Measurements from ENCODE around the gene GNAT1.
"Not testable (repeated sequence)": the region's sequence is repeated elsewhere in the genome, so short reads cannot be mapped to it uniquely, and the experiment has no call there.

GNAT1 gene

DNA sequence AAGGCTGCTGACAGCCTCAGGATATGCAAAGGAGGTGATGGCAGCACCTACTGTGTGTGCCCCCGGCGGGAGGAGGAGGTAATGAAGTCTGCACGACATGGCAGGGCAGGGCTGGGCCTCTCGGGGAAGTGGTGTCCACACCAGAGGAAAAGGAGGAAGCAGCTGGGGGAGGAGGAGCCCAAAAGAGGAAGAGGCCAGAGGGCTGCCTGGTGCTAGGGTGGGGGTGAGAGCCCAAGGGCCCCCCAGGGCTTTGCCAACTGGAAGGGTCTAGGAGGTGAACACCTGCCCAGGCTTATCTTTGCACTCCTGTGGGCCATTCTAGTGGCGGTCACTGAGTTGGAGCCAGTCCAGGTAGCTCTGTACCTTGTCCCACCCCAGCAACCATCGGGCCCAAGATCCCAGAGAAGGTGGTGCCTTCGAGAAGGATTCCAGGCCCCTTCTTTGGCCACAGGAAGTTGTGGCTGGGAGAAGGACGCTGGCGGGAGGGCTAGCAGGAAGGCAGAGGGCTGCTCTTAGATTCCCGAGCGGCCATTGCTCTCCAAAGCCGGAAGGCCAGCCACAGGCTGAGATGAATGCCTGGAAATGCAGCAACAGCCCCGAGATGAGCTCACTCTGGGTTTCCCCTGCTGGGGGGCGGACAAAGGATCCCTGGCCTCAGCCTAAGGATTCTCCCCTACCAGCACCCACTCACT lies 51.6 kb downstream of the GNAT1 start:
- Histone ChIP-seq H3K4me3 (ENCODE audit: extremely low read depth, insufficient read depth, low read length, poor library complexity, severe bottlenecking) (no peak overlapping the region), H3K36me3 (ENCODE audit: control insufficient read depth, insufficient read depth, low read length) (peaks cover 68% of the 10 kb centered on the region), H3K4me1 (ENCODE audit: control insufficient read depth, insufficient read depth, low read length, poor library complexity, severe bottlenecking) (peaks cover 74% of the 10 kb centered on the region), H3K9me3 (ENCODE audit: control insufficient read depth, low read length) (no peaks in the 10 kb centered on the region), H3K27ac (ENCODE audit: low read depth, low read length, severe bottlenecking) (peak overlapping the region; percentile 67)
- WGBS, 2 experiments (ENCODE audit: insufficient coverage in 2 of 2): 67 to 70% methylated on average over 8 to 13 of the region's 14 CpGs

DNA sequence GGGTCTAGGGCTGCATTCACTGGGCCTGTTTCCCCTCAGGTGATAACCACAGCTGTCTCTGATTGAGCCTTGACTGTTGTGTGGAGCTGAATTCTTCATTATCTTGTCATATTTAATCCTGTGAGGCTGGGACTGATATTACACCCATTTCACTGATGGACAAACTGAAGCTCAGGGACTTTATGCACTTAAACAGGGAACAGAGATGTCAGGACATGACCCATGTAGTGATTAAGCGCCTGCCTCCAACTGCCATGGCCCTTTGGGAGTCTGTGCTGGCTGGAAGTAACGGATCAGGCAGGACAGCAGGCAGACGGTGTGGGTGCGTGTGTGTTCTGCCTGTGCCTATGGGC lies 52.1 kb downstream of the GNAT1 start:
- WGBS, 2 experiments (ENCODE audit: insufficient coverage in 2 of 2): 92 to 100% methylated on average over 3 to 4 of the region's 4 CpGs
- Histone ChIP-seq H3K27ac (ENCODE audit: low read depth, low read length, severe bottlenecking) (peak overlapping the region; percentile 67), H3K4me1 (ENCODE audit: control insufficient read depth, insufficient read depth, low read length, poor library complexity, severe bottlenecking) (peaks cover 79% of the 10 kb centered on the region), H3K36me3 (ENCODE audit: control insufficient read depth, insufficient read depth, low read length) (peaks cover 66% of the 10 kb centered on the region), H3K4me3 (ENCODE audit: extremely low read depth, insufficient read depth, low read length, poor library complexity, severe bottlenecking) (no peak overlapping the region), H3K9me3 (ENCODE audit: control insufficient read depth, low read length) (no peaks in the 10 kb centered on the region)

DNA sequence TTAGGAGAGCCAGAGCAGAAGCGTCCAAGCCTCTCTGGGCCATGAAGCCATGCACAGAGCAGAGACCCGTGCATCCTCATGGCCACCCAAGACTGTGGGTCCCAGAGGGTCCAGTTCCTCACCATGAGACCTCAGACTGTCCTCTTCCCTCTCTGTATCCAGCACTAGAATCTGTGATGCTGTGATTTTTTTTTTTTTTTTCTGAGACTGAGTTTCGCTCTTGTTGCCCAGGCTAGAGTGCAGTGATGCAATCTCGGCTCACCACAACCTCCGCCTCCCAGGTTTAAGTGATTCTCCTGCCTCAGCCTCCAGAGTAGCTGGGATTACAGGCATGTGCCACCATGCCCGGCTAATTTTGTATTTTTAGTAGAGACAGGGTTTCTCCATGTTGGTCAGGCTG lies 53.4 kb downstream of the GNAT1 start:
- peaks cover 83% of the 10 kb centered on the region for H3K4me1 ChIP-seq (ENCODE audit: control insufficient read depth, insufficient read depth, low read length, poor library complexity, severe bottlenecking)
- peak overlapping the region; percentile 92 for H3K27ac ChIP-seq (ENCODE audit: low read depth, low read length, severe bottlenecking)
- 92 to 100% methylated on average over 2 to 4 of the region's 6 CpGs for WGBS, 2 experiments (ENCODE audit: insufficient coverage in 2 of 2)
- not testable (repeated sequence) for H3K9me3 ChIP-seq (ENCODE audit: control insufficient read depth, low read length); H3K4me3 ChIP-seq (ENCODE audit: extremely low read depth, insufficient read depth, low read length, poor library complexity, severe bottlenecking)
- H3K36me3 ChIP-seq (ENCODE audit: control insufficient read depth, insufficient read depth, low read length): peaks cover 65% of the 10 kb centered on the region

DNA sequence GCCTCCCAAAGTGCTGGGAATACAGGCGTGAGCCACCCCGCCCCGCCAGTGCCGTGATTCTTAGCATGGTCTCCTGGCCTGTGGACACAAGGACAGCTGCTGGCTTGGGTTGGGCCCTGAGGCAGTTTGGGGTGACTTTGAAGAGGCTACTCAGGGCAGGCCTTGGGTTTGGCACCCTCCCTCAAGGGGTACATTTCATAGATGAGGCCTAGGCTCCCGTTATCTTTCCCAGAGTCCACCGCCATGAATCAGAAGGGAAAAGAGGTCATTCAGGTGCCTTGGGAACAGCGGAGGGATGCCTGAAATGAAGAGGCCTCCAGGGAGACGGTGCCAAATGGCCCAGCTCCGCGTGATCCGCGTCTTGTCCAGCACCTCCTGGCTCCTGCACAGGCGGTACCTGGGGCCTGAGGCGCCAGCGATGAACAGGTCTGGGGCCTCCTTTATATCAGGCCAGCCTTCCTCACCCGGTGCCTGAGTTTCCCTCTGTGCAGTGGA lies 53.9 kb downstream of the GNAT1 start:
- peak overlapping the region; percentile 92 for H3K27ac ChIP-seq (ENCODE audit: low read depth, low read length, severe bottlenecking)
- H3K36me3 ChIP-seq (ENCODE audit: control insufficient read depth, insufficient read depth, low read length): peaks cover 66% of the 10 kb centered on the region
- H3K4me1 ChIP-seq (ENCODE audit: control insufficient read depth, insufficient read depth, low read length, poor library complexity, severe bottlenecking): peaks cover 78% of the 10 kb centered on the region
- no peak overlapping the region for H3K4me3 ChIP-seq (ENCODE audit: extremely low read depth, insufficient read depth, low read length, poor library complexity, severe bottlenecking)
- no peaks in the 10 kb centered on the region for H3K9me3 ChIP-seq (ENCODE audit: control insufficient read depth, low read length)
- 88 to 90% methylated on average over 14 to 16 of the region's 16 CpGs for WGBS, 2 experiments (ENCODE audit: insufficient coverage in 2 of 2)

DNA sequence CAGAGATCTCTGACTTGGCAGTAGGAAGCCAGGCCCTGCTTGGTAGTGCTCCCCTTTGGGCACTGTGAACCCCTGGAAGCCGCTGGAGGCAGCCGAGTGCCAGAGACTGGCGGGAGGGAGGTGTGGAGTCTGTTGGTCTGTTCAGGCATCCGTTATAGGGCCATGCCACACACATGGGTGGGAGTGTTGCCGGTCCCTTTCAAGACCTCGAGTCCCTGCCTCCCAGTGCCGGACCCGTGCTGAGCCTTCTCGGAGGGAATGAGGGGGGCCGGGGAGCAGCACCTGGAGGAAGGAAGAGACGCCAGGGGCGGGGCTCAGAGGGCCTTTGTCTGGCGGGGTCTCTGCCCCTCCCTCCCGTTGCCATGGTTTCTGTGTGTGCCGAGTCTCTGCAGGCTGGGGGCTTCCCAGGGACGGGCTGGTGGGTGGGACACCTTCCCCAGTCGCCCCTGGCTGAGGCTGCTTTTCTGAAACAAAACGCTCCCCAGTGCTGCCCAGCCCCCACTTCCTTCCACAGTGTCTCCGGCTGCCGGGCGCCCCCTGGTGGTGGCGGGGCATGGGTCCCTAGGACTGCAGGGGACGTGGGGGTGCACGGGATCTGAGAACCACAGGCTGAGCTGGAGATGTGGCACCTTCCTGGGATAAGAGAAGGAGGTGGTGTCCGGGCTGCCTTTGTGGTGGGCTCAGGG lies 54.6 kb downstream of the GNAT1 start:
- H3K4me1 ChIP-seq (ENCODE audit: control insufficient read depth, insufficient read depth, low read length, poor library complexity, severe bottlenecking): peaks cover 72% of the 10 kb centered on the region
- H3K27ac ChIP-seq (ENCODE audit: low read depth, low read length, severe bottlenecking): peak overlapping the region; percentile 92
- no peaks in the 10 kb centered on the region for H3K9me3 ChIP-seq (ENCODE audit: control insufficient read depth, low read length)
- WGBS, 2 experiments (ENCODE audit: insufficient coverage in 2 of 2): 5 to 8% methylated on average over 15 to 17 of the region's 25 CpGs
- H3K4me3 ChIP-seq (ENCODE audit: extremely low read depth, insufficient read depth, low read length, poor library complexity, severe bottlenecking): no peak overlapping the region
- H3K36me3 ChIP-seq (ENCODE audit: control insufficient read depth, insufficient read depth, low read length): peaks cover 68% of the 10 kb centered on the region

DNA sequence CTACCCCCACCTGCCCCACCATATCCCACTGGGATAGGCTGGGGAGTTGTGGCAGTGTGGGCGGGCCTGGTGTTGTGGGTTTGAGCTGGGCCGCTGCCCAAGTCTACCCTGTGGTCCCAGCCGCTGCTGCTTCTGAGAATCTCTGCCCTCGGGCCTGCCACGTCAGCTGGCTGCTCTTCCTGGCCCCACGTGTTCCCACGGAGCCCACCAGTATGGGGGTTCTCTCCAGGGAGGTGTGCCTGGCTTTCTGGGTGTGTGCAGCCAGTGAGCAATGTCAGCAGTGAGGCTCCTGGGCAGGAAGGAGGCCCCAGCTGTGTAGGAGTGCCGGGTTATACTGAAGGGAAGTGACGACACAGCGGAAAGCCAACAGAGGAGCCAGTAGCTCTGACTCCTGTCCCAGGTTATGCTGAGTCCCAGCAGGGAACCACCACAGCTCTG lies 55.1 kb downstream of the GNAT1 start:
- 29 to 52% methylated on average over 4 to 8 of the region's 10 CpGs for WGBS, 2 experiments (ENCODE audit: insufficient coverage in 2 of 2)
- Histone ChIP-seq H3K27ac (ENCODE audit: low read depth, low read length, severe bottlenecking) (peak overlapping the region; percentile 92), H3K36me3 (ENCODE audit: control insufficient read depth, insufficient read depth, low read length) (peaks cover 70% of the 10 kb centered on the region), H3K4me3 (ENCODE audit: extremely low read depth, insufficient read depth, low read length, poor library complexity, severe bottlenecking) (no peak overlapping the region), H3K4me1 (ENCODE audit: control insufficient read depth, insufficient read depth, low read length, poor library complexity, severe bottlenecking) (peaks cover 70% of the 10 kb centered on the region), H3K9me3 (ENCODE audit: control insufficient read depth, low read length) (no peaks in the 10 kb centered on the region)
